GM10266 (cell line): Measurements from ENCODE around the gene SERPINA4.

Experiments used
- DNase-seq: peaks from one replicate; pipeline ENCODE4 v3.0.0; 2012; ENCODE audit errors: extremely low spot score
- TF ChIP-seq, protein P1 (sequence below): IDR thresholded peaks from 2 replicates; pipeline ENCODE4 v1.5.1; 2012; ENCODE audit warnings: mild to moderate bottlenecking, low read depth; ENCODE audit not compliant: control insufficient read depth, insufficient read depth; ENCODE audit errors: missing control alignments

Gene SERPINA4

DNA sequence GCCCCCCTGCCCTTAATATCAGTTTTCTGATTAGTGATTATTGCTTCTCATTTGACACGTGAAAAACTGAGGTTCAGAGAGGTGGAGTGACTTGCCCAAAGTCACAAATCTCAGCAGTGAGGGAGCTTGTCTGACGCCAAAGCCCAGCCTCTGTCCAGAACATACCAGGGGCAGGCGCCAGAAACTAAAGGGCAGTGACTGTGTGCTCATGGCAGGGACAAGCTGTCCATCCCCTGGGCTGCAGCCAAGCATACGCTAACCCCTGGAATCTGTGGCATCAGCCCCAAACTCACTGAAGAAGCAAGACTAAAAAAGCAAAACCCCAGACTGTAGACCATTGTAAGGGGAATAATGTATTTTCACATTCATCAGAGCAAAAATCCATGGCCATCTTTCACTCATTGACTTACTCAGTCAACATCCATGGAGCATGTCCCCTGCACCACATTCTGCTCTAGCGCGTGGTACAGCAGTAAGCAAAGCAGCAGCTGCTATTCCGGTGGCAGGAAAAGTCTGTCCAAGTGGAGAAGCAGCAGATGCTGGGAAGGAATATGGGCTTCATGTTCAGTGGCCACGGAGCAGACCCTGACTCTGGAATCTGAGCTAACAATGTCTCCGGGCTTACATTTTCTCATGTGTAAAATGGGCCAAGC is 1.5 kb upstream of the SERPINA4 start:
- no peak for DNase-seq
- TF ChIP-seq, protein P1, sequence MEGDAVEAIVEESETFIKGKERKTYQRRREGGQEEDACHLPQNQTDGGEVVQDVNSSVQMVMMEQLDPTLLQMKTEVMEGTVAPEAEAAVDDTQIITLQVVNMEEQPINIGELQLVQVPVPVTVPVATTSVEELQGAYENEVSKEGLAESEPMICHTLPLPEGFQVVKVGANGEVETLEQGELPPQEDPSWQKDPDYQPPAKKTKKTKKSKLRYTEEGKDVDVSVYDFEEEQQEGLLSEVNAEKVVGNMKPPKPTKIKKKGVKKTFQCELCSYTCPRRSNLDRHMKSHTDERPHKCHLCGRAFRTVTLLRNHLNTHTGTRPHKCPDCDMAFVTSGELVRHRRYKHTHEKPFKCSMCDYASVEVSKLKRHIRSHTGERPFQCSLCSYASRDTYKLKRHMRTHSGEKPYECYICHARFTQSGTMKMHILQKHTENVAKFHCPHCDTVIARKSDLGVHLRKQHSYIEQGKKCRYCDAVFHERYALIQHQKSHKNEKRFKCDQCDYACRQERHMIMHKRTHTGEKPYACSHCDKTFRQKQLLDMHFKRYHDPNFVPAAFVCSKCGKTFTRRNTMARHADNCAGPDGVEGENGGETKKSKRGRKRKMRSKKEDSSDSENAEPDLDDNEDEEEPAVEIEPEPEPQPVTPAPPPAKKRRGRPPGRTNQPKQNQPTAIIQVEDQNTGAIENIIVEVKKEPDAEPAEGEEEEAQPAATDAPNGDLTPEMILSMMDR: no peak

DNA sequence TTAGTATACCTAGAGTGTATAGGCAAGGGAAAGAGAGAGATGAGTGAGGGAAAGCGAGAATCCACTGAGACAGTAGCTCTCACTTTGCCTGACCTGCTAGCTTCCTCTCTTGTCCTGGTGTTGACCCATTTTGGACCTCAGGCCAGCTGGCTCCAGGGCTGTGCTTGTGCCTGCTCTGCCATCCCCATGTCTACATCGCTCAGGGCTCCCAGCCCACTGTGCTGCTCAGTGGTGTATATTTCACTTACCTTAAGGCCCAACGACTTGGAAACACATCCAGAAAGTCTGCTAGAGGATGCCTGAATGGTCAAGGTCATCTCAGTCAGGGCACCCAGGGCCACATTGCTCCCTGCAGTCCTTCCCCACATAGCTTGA is 964 bp upstream of the SERPINA4 start:
- DNase-seq: no peak
- TF ChIP-seq, protein P1: no peak

DNA sequence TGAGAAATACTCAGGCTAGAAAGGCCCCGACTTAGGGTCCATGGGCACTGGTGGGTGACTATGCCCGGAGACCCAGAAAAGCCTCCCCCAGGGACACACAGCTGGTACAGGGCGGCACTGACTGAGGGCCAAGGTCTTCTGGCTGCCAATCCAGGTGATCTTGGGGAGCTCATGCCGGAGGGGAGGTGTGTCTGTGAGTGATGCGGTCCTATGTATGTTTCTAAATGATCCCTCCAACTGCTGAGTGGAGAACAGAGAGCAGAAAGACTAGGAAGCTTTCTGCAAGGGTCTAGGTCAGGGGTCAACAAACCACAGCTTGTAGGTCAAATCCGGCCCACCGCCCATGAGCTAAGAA is 391 bp downstream of the SERPINA4 start:
- no peak for DNase-seq
- TF ChIP-seq, protein P1: no peak

DNA sequence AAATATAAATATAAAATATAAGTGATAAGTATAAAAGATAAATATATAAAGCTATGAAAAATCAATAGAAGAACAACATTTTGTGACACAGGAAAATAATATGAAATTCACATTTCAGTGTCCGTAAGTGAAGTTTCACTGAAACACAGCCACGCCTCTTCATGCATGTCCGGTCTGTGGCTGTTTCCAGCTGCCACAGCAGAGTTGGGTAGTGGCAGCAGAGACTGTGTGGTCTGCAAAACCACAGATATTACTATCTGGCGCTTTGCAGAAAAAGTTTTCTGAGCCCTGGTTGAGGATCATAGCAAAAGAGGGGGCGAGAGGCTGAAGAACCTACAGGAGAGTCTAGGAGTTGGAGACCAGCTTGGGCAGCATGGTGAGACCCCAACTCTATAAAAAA is 780 bp downstream of the SERPINA4 start:
- TF ChIP-seq, protein P1: no peak
- no peak for DNase-seq

DNA sequence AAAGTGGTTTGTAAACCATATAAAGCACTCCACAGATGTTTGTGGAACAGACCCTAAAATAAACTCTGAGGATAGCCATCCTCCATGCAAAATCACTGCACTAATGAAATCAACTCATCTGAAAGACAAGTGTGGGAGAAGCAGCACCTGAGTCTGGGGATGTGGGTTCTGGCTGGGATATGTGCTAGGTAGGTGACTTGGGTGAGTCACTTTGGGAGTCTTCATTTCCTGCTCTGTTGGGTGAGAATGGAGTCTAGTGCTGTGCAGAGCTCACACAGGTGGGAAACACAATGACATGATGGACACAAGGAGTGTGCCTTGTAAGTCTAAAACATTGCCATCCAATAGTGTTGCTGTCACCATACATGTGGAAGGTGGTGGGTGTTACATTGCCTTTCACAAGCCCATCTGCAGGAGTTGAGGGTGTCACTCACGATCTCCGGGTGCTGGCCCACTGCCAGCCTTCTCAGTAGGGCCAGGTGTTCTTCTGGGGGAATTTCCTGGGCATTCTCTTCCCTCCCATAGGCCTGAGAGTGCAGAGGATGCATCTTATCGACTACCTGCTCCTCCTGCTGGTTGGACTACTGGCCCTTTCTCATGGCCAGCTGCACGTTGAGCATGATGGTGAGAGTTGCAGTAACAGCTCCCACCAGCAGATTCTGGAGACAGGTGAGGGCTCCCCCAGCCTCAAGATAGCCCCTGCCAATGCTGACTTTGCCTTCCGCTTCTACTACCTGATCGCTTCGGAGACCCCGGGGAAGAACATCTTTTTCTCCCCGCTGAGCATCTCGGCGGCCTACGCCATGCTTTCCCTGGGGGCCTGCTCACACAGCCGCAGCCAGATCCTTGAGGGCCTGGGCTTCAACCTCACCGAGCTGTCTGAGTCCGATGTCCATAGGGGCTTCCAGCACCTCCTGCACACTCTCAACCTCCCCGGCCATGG is 2.0 kb downstream of the SERPINA4 start:
- DNase-seq: no peak

DNA sequence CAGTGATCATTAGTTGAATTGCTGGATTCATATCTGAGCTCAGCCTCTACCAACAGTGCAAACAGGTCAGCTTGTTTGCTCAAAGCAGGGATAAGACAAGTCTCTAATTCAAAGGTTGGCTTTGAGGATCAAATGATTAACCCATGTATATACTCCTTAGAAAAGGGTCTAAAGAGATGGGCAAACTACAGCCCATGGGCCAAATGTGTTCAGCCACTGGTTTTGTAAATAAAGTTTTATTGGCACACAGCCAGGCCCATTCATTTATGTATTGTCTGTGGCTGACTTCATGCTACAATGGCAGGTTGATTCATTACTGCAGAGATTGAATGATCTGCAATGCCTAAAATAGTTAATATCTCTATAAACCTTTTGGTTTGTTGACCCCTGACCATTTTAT is 3.1 kb downstream of the SERPINA4 start:
- TF ChIP-seq, protein P1: no peak
- DNase-seq: no peak

More for the DNA sequence above, 2.0 kb downstream of the SERPINA4 start:
- TF ChIP-seq, protein P1: no peak

DNA sequence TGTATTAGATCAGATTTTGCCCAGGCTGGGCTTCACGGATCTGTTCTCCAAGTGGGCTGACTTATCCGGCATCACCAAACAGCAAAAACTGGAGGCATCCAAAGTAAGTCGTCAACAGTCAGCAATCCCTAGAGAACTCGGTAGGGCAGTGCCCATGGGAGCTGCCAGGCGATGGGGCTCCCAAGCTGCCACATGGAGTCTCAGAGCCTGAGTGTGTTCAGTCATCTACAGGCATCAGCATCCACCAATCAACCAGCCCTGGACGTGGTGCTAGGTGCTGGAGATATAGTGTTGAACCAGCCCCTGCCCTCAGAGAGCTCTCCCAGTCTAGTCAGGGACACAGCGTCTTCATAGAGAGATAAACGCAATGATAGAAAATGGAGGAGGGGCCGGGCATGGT is 6.9 kb downstream of the SERPINA4 start:
- TF ChIP-seq, protein P1: no peak
- DNase-seq: no peak
